H1 (cell line): Measurements from ENCODE around the gene ATP13A2. TPM values are rescaled to one million over a fixed set of nuclear protein-coding genes. Genes with fewer than 3 reads are reported as not detected.

Experiments used
- CTCF ChIA-PET: fragments of 300-600 bp; sonication (Branson Sonifier 250); formaldehyde crosslinking; loops from one replicate; lab custom pipeline; 2021; ENCODE audit not compliant: partially characterized antibody; lab: Charles Lee
- POLR2A ChIA-PET: fragments of 300-600 bp; sonication (Branson Sonifier 250); formaldehyde crosslinking; loops from one replicate; lab custom pipeline; 2021; ENCODE audit warnings: inconsistent platforms; ENCODE audit not compliant: partially characterized antibody; lab: Charles Lee
- DNase-seq, 2 experiments: peaks; one replicate each; pipeline versions ENCODE4 v3.0.0 to v3.0.0-alpha.2; 2010 to 2022; ENCODE audit warnings: low spot score in 2 of 2, low read depth in 1 of 2, mixed read lengths in 1 of 2
- FAIRE-seq: peaks from 2 replicates; lab custom pipeline; 2011; peaks lifted over from hg19 to GRCh38; lab: Jason Lieb, UNC
- H2AFZ ChIP-seq: 2 replicates; pipeline ENCODE4 v1.8.1; 2012; ENCODE audit warnings: low read length, inconsistent platforms
- H2AK5ac ChIP-seq: 2 replicates; pipeline ENCODE4 v1.6.1; 2013; ENCODE audit warnings: low read depth, low read length
- H2BK120ac ChIP-seq: replicated peaks from 2 replicates; pipeline ENCODE3; 2013; ENCODE audit warnings: low read depth, low read length, inconsistent platforms
- H2BK12ac ChIP-seq: 2 replicates; pipeline ENCODE4 v1.6.1; 2013; ENCODE audit warnings: low read depth, low read length
- H2BK15ac ChIP-seq: 2 replicates; pipeline ENCODE4 v1.6.1; 2013; ENCODE audit warnings: low read length
- H2BK20ac ChIP-seq: 2 replicates; pipeline ENCODE4 v1.6.1; 2013; ENCODE audit warnings: low read length
- H2BK5ac ChIP-seq: 2 replicates; pipeline ENCODE4 v1.6.1; 2013; ENCODE audit warnings: low read depth, low read length
- H3K14ac ChIP-seq: 2 replicates; pipeline ENCODE4 v1.6.1; 2013; ENCODE audit warnings: inconsistent platforms; ENCODE audit not compliant: insufficient read length
- H3K18ac ChIP-seq: 2 replicates; pipeline ENCODE4 v1.6.1; 2013; ENCODE audit warnings: low read length; ENCODE audit errors: extremely low read depth
- H3K23ac ChIP-seq: 2 replicates; pipeline ENCODE4 v1.6.1; 2013; ENCODE audit warnings: inconsistent platforms; ENCODE audit not compliant: insufficient read length
- H3K23me2 ChIP-seq: 2 replicates; pipeline ENCODE4 v1.6.1; 2013; ENCODE audit warnings: low read depth, low read length
- H3K27ac ChIP-seq: 2 replicates; pipeline ENCODE4 v1.6.1; 2011; ENCODE audit warnings: low read depth, low read length, inconsistent platforms
- H3K27me3 ChIP-seq, 4 experiments: replicated peaks in 1 of 4; 1 replicate in 1 of 4; 2 replicates in 3 of 4; pipeline versions ENCODE4 v1.6.1 to v1.8.1; 2011 to 2013; ENCODE audit warnings: low read length in 3 of 4, mild to moderate bottlenecking in 3 of 4, inconsistent platforms in 2 of 4, mixed read lengths in 2 of 4, moderate library complexity in 1 of 4; ENCODE audit not compliant: control insufficient read depth in 3 of 4, insufficient read depth in 3 of 4; ENCODE audit errors: extremely low read depth in 1 of 4
- H3K36me3 ChIP-seq, 4 experiments: 2 replicates each; pipeline versions ENCODE4 v1.6.1 to v1.8.1; 2011 to 2013; ENCODE audit warnings: mild to moderate bottlenecking in 4 of 4, low read length in 3 of 4, moderate library complexity in 2 of 4, control low read depth in 1 of 4, inconsistent platforms in 1 of 4; ENCODE audit not compliant: insufficient read depth in 4 of 4, control insufficient read depth in 2 of 4
- H3K4ac ChIP-seq: replicated peaks from 2 replicates; pipeline ENCODE3; 2013; ENCODE audit warnings: low read length, low read depth, mixed read lengths, inconsistent platforms; ENCODE audit not compliant: insufficient read length
- H3K4me1 ChIP-seq, 4 experiments: replicated peaks in 1 of 4; 1 replicate in 1 of 4; 2 replicates in 3 of 4; pipeline versions ENCODE4 v1.6.1 to v1.8.1; 2011 to 2013; ENCODE audit warnings: low read length in 3 of 4, inconsistent platforms in 2 of 4, mixed read lengths in 1 of 4; ENCODE audit not compliant: insufficient read depth in 4 of 4, control insufficient read depth in 3 of 4
- H3K4me2 ChIP-seq, 2 experiments: 2 replicates each; pipeline versions ENCODE4 v1.6.1 to v1.8.1; 2011 to 2013; ENCODE audit warnings: low read depth in 2 of 2, low read length in 2 of 2, control low read depth in 1 of 2, inconsistent platforms in 1 of 2, mild to moderate bottlenecking in 1 of 2; ENCODE audit not compliant: insufficient read depth in 1 of 2
- H3K4me3 ChIP-seq, 4 experiments: fragments of 200-600, 300-600 bp in 1 of 4; sonication (generic), shearing (Covaris generic), sonication (Bioruptor Twin) in 1 of 4; 2 replicates each; pipeline versions ENCODE4 v1.5.1 to v1.8.1; 2011 to 2016; ENCODE audit warnings: low read length in 4 of 4, low read depth in 3 of 4, control low read depth in 2 of 4, inconsistent platforms in 2 of 4, mild to moderate bottlenecking in 2 of 4, mixed read lengths in 1 of 4, moderate library complexity in 1 of 4; ENCODE audit not compliant: insufficient read depth in 2 of 4; ENCODE audit errors: extremely low read depth in 1 of 4
- H3K56ac ChIP-seq: replicated peaks from 2 replicates; pipeline ENCODE3; 2013; ENCODE audit warnings: low read depth, mild to moderate bottlenecking, mixed read lengths, low read length, inconsistent platforms; ENCODE audit not compliant: insufficient read length
- H3K79me1 ChIP-seq: 2 replicates; pipeline ENCODE4 v1.6.1; 2013; ENCODE audit warnings: low read depth, low read length, control low read depth
- H3K79me2 ChIP-seq, 2 experiments: 2 replicates each; pipeline versions ENCODE4 v1.6.1 to v1.8.1; 2012 to 2013; ENCODE audit warnings: low read length in 2 of 2, mild to moderate bottlenecking in 2 of 2, inconsistent platforms in 1 of 2; ENCODE audit not compliant: insufficient read depth in 2 of 2, control insufficient read depth in 1 of 2
- H3K9ac ChIP-seq, 4 experiments: replicated peaks in 1 of 4; 1 replicate in 1 of 4; 2 replicates in 3 of 4; pipeline versions ENCODE4 v1.6.1 to v1.8.1; 2011 to 2013; ENCODE audit warnings: low read depth in 3 of 4, low read length in 3 of 4, control low read depth in 2 of 4, mild to moderate bottlenecking in 2 of 4, moderate library complexity in 2 of 4, inconsistent platforms in 1 of 4; ENCODE audit errors: extremely low read depth in 1 of 4
- H3K9me3 ChIP-seq, 2 experiments: 2 replicates each; pipeline versions ENCODE4 v1.6.1 to v1.8.1; 2012 to 2013; ENCODE audit warnings: mild to moderate bottlenecking in 2 of 2, moderate library complexity in 2 of 2, control low read depth in 1 of 2, inconsistent platforms in 1 of 2, low read depth in 1 of 2, low read length in 1 of 2, mixed read lengths in 1 of 2; ENCODE audit not compliant: insufficient read depth in 2 of 2
- H4K20me1 ChIP-seq, 2 experiments: replicated peaks in 1 of 2; 2 replicates each; pipeline versions ENCODE3 to v1.8.1; 2011 to 2013; ENCODE audit warnings: inconsistent platforms in 2 of 2, low read length in 2 of 2, mild to moderate bottlenecking in 1 of 2; ENCODE audit not compliant: insufficient read depth in 2 of 2, control insufficient read depth in 1 of 2
- H4K5ac ChIP-seq: 2 replicates; pipeline ENCODE4 v1.6.1; 2013; ENCODE audit warnings: low read length, low read depth, mixed read lengths, inconsistent platforms; ENCODE audit not compliant: insufficient read length
- H4K8ac ChIP-seq: 2 replicates; pipeline ENCODE4 v1.8.0; 2013; ENCODE audit warnings: mild to moderate bottlenecking, moderate library complexity, low read length, inconsistent platforms; ENCODE audit not compliant: insufficient read depth; ENCODE audit errors: extremely low read depth
- H4K91ac ChIP-seq: replicated peaks from 2 replicates; pipeline ENCODE3; 2013; ENCODE audit warnings: low read length, mixed read lengths, inconsistent platforms; ENCODE audit not compliant: insufficient read length
- GTF2F1 ChIP-seq: IDR thresholded peaks from 2 replicates; pipeline ENCODE4 v1.6.1; 2012; ENCODE audit warnings: low read depth, low read length, improper control_type of control experiment, borderline replicate concordance
- RAD21 ChIP-seq, 2 experiments: IDR thresholded peaks in 1 of 2; conservative IDR thresholded peaks in 1 of 2; 2 replicates each; pipeline ENCODE4 v1.6.1; 2011; ENCODE audit warnings: low read depth in 2 of 2, low read length in 2 of 2, improper control_type of control experiment in 1 of 2, inconsistent platforms in 1 of 2, mild to moderate bottlenecking in 1 of 2, moderate library complexity in 1 of 2
- YY1 ChIP-seq: IDR thresholded peaks from 2 replicates; pipeline ENCODE4 v1.6.1; 2011; ENCODE audit warnings: low read depth, mild to moderate bottlenecking, low read length
- WGBS, 2 experiments: shearing (Covaris generic) in 1 of 2; methylation state at CpG; one replicate each; pipeline versions ENCODE4 v1.1.6 to v1.1.7; 2013 to 2015; ENCODE audit warnings: low lambda C conversion rate in 2 of 2, mixed read lengths in 2 of 2, inconsistent platforms in 1 of 2, low coverage in 1 of 2, missing lambda C conversion rate in 1 of 2; ENCODE audit not compliant: insufficient replicate concordance in 2 of 2, insufficient coverage in 1 of 2, insufficient read length in 1 of 2; ENCODE audit errors: extremely low coverage in 1 of 2, missing lambda C conversion rate in 1 of 2; 5-methylcytosine and 5-hydroxymethylcytosine counted together
- polyA plus RNA-seq, 7 experiments: library from polyadenylated mRNA; depleted of rRNA in 3 of 7; stranded (reverse) in 5 of 7; unstranded in 2 of 7; fragments of >200 nt in 5 of 7; fragments of 200-250 nt in 2 of 7; gene quantifications; 1 replicate in 5 of 7; 2 replicates in 1 of 7; 4 replicates in 1 of 7; pipeline versions ENCODE4 v1.2.1 to v1.2.3, GENCODE V29; 2011 to 2013; ENCODE audit warnings: missing spikeins in 2 of 7, mixed read lengths in 2 of 7
- total RNA-seq: library from RNA; stranded (reverse); fragmentation: NEBNext Ultra II Directional; extraction: Animal tissue kit (Norgen Biotek cat#: 25700); gene quantifications from 2 replicates; pipeline ENCODE4 v1.2.1, GENCODE V29; 2021
- TF ChIP-seq, protein P1 (sequence below), 3 experiments: IDR thresholded peaks; 1 replicate in 2 of 3; 2 replicates in 1 of 3; pipeline versions ENCODE4 v1.5.1 to v1.6.1; 2011; ENCODE audit warnings: low read length in 3 of 3, mild to moderate bottlenecking in 3 of 3, inconsistent platforms in 2 of 3, low read depth in 1 of 3, moderate library complexity in 1 of 3; ENCODE audit not compliant: insufficient read depth in 1 of 3; ENCODE audit errors: control extremely low read depth in 1 of 3

Gene ATP13A2
- total and polyA plus RNA-seq, 2 of the 8 experiments (the other 6 are each of a cell fraction or from before 2014, with no cell fraction given) = 82.1 to 83.6 TPM

DNA sequence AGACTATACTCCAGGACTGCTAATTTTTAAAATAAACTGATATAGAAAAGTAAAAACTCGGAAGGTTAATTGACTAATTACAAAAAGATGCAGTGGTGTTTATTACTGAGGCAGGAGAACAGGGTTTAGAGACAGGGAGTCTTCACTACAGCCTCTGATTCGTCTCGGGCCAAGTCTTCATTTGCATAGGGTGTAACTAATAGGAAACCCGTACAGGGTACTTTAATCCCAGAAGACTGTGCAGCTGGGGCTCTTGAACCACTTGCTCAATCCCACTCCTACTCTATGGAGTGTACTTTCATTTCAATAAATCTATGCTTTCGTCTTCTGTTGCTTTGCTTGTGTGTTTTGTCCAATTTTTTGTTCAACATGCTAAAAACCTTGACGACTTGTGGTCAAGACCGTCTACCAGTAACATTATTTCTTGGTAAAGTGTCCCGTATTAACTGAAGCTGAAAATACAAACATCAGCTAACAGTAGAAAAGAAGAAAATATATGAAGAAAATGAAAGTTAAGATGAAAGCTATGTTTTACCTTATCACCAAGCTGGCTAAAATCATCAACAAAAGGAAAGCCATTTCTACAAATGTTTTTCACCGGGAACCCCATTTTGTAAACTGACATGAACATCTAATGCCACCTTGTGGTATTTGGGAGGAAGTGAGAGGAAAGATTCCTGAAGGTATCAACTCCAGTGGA lies 34.1 kb upstream of the ATP13A2 start:
- Histone ChIP-seq H3K14ac (no peak overlapping the region), H2AK5ac (no peak overlapping the region), H2BK5ac (no peak overlapping the region), H3K79me1 (peaks cover 2% of the 10 kb centered on the region; the same call in 1 of the 2 replicates), H3K23me2 (no peaks in the 10 kb centered on the region), H3K36me3 (peaks cover 8 to 39% (median 19%) of the 10 kb centered on the region in 4 experiments), H3K18ac (no peak overlapping the region), H3K4me3 (no peak overlapping the region), H3K79me2 (peaks cover 0 to 23% of the 10 kb centered on the region in 2 experiments; a peak in 2 of 4 replicates), H4K5ac (no peak overlapping the region), H2BK15ac (no peak overlapping the region), H2BK20ac (no peak overlapping the region), H2BK120ac (no peak overlapping the region), H3K9me3 (no peaks in the 10 kb centered on the region), H3K9ac (no peak overlapping the region), H4K20me1 (peaks cover 0 to 1% of the 10 kb centered on the region in 2 experiments), H3K4me1 (no peaks in the 10 kb centered on the region), H3K4me2 (no peak overlapping the region), H3K4ac (no peak overlapping the region), H3K27ac (peak overlapping the region; percentile 3; the same call in 1 of the 2 replicates), H3K27me3 (no peaks in the 10 kb centered on the region), H3K23ac (no peak overlapping the region), H4K8ac (no peak overlapping the region), H2AFZ (no peak overlapping the region)
- FAIRE-seq (peak; percentile 55), DNase-seq (no peak)
- ChIA-PET CTCF (interaction anchor here (0.5 to 7.0 kb wide), 31 partner anchors 9 to 556 kb away, joined by 3 to 95 read pairs (median 4); no protein-coding TSS in a partner anchor), POLR2A (interaction anchor here (0.9 to 1.0 kb wide), 2 partner anchors 94 to 99 kb away, joined by 3 to 4 read pairs; no protein-coding TSS in a partner anchor)
- peak; percentile 78 to 81 for TF ChIP-seq RAD21 (IDR thresholded peaks at IDR 0.05 in 1 of 2, conservative IDR thresholded peaks at IDR 0.05 in 1 of 2; ENCODE audit: low read depth in 2 of 2, low read length in 2 of 2)
- TF ChIP-seq GTF2F1 = no peak
- TF ChIP-seq YY1 = peak; percentile 58; the same call in 1 of the 2 replicates
- TF ChIP-seq, protein P1, sequence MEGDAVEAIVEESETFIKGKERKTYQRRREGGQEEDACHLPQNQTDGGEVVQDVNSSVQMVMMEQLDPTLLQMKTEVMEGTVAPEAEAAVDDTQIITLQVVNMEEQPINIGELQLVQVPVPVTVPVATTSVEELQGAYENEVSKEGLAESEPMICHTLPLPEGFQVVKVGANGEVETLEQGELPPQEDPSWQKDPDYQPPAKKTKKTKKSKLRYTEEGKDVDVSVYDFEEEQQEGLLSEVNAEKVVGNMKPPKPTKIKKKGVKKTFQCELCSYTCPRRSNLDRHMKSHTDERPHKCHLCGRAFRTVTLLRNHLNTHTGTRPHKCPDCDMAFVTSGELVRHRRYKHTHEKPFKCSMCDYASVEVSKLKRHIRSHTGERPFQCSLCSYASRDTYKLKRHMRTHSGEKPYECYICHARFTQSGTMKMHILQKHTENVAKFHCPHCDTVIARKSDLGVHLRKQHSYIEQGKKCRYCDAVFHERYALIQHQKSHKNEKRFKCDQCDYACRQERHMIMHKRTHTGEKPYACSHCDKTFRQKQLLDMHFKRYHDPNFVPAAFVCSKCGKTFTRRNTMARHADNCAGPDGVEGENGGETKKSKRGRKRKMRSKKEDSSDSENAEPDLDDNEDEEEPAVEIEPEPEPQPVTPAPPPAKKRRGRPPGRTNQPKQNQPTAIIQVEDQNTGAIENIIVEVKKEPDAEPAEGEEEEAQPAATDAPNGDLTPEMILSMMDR (IDR thresholded peaks at IDR 0.05; ENCODE audit: control extremely low read depth in 1 of 3, insufficient read depth in 1 of 3, low read depth in 1 of 3, low read length in 3 of 3) = peak in 2 of 3 experiments; percentile 62 to 64; a peak in 3 of 4 replicates
- TF ChIP-seq, all 59 proteins: peak for 3
- Histone ChIP-seq H3K56ac (no peak overlapping the region), H4K91ac (no peak overlapping the region), H2BK12ac (no peak overlapping the region)
- WGBS, 2 experiments = 76% methylated on average over 9 of the region's 9 CpGs; no CpG with 5 or more reads in 1 of the 2 experiments
